Upper lobe of left lung (tissue), 6 donors: ENCODE results near the gene EIF4G2. TPM values are rescaled to one million over a fixed set of nuclear protein-coding genes. Genes with fewer than 3 reads are reported as not detected.

Experiments used
- ATAC-seq, 2 donors: fragments of 200-7000 bp; cut with Tn5 transposase; one replicate each; pipeline ENCODE4 v1.9.1; 2022; ENCODE audit warnings: mild to moderate bottlenecking in 2 of 2, moderate library complexity in 2 of 2; ENCODE audit not compliant: low FRiP score in 2 of 2
- DNase-seq, 2 donors: peaks; one replicate each; pipeline ENCODE4 v3.0.0-alpha.2; 2019 to 2020
- H3K27ac ChIP-seq, 4 donors: fragments of 200-600 bp; sonication (generic); one replicate each; pipeline ENCODE4 v1.5.1; 2016 to 2019
- H3K27me3 ChIP-seq, 4 donors: fragments of 200-600 bp; sonication (generic); one replicate each; pipeline ENCODE4 v1.5.1; 2017 to 2019
- H3K36me3 ChIP-seq, 4 donors: fragments of 200-600 bp; sonication (generic); one replicate each; pipeline ENCODE4 v1.5.1; 2016 to 2019
- H3K4me1 ChIP-seq, 4 donors: fragments of 200-600 bp; sonication (generic); one replicate each; pipeline ENCODE4 v1.5.1; 2018 to 2019
- H3K4me3 ChIP-seq, 4 donors: fragments of 200-600 bp; sonication (generic); one replicate each; pipeline ENCODE4 v1.5.1; 2017 to 2019; ENCODE audit warnings: mild to moderate bottlenecking in 2 of 4, moderate library complexity in 1 of 4
- H3K9me3 ChIP-seq, 4 donors: fragments of 200-600 bp; sonication (generic); one replicate each; pipeline ENCODE4 v1.5.1; 2018 to 2019
- CTCF ChIP-seq, 6 experiments: fragments of 450-650 bp in 4 of 6; fragments of 200-600 bp in 2 of 6; sonication (generic) in 2 of 6; IDR thresholded peaks; one replicate each; pipeline ENCODE4 v1.5.1; 2016 to 2019; ENCODE audit warnings: antibody characterized with exemption in 6 of 6
- EP300 ChIP-seq, 4 donors: sonication (generic); formaldehyde crosslinking; IDR thresholded peaks; one replicate each; pipeline ENCODE4 v1.5.1; 2017; ENCODE audit warnings: antibody characterized with exemption in 4 of 4, control low read depth in 2 of 4
- POLR2A ChIP-seq, 4 donors: fragments of 450-650 bp; IDR thresholded peaks; one replicate each; pipeline ENCODE4 v1.5.1; 2016 to 2017; ENCODE audit warnings: antibody characterized with exemption in 4 of 4, mild to moderate bottlenecking in 2 of 4
- POLR2AphosphoS5 ChIP-seq, 2 donors: sonication (generic); formaldehyde crosslinking; IDR thresholded peaks; one replicate each; pipeline ENCODE4 v1.5.1; 2017; ENCODE audit warnings: antibody characterized with exemption in 2 of 2
- WGBS, 2 donors: methylation state at CpG; one replicate each; pipeline ENCODE4 v1.1.5; 2017 to 2018; 5-methylcytosine and 5-hydroxymethylcytosine counted together
- small RNA-seq, 4 donors: library from RNA; depleted of rRNA; stranded (forward); fragments of <200 nt; gene quantifications; one replicate each; pipeline ENCODE3, GENCODE V24; 2016
- total RNA-seq, 6 donors: library from RNA; depleted of rRNA in 4 of 6; stranded (reverse); fragments of >200 nt in 4 of 6; gene quantifications; one replicate each; pipeline versions ENCODE4 v1.1.0 to v1.2.1, GENCODE V29; 2016 to 2021
- donor health status: DM: no; HTN: no; CAD: no; lungs with moderate emphysema.
- donor health status: DM: no; HTN: yes; CAD: no; lungs with severe emphysema.

The EIF4G2 gene
- total RNA-seq, 6 donors from 2014 or later = 249 to 1,049 (median 632) TPM

DNA sequence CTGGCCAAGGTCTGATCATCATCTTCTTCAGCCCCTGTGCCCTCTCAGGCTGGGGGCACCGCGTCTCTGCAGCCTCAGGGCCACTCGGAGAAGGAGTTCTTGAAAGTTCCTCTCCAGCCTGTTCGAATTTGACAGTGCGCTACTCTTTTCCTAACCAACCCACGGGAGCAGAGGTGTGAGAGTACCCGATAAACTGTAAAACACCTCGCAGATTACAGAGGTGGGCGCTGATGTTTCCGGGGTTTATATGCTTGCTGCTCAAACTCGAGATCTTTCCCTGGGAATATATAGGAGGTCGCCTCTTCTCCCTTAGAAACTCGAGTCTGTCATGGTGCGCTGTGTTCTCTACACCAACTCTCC is 57.2 kb downstream of the EIF4G2 start:
- ATAC-seq = peak; percentile 25 to 36
- Histone ChIP-seq H3K27ac (peak overlapping the region; percentile 86 to 93 (median 90)), H3K9me3 (no peaks in the 10 kb centered on the region), H3K4me1 (peaks cover 7 to 14% (median 8%) of the 10 kb centered on the region in 4 donors), H3K27me3 (no peaks in the 10 kb centered on the region), H3K36me3 (peaks cover 4 to 36% (median 11%) of the 10 kb centered on the region in 4 donors), H3K4me3 (peak overlapping the region; percentile 84 to 88 (median 86))
- DNase-seq = no peak
- TF ChIP-seq POLR2AphosphoS5 (IDR thresholded peaks at IDR 0.05) (no peak), EP300 (IDR thresholded peaks at IDR 0.05) (no peak), CTCF (IDR thresholded peaks at IDR 0.05) (no peak), POLR2A (IDR thresholded peaks at IDR 0.05) (no peak)
- WGBS, 2 donors = 0 to 1% methylated on average over 13 to 14 of the region's 14 CpGs

- peak within 1 kb of the TSS; percentile 84 to 88 (median 86) for H3K4me3 ChIP-seq
- TF ChIP-seq POLR2A (IDR thresholded peaks at IDR 0.05) (peak; percentile 32 to 94 (median 84)), EP300 (IDR thresholded peaks at IDR 0.05) (peak in 1 of 4 donors; percentile 70), POLR2AphosphoS5 (IDR thresholded peaks at IDR 0.05) (peak; percentile 94 to 96), CTCF (IDR thresholded peaks at IDR 0.05) (peak in 3 of 6 experiments; percentile 12 to 35 (median 13))
- H3K36me3 ChIP-seq = peaks cover 4 to 30% (median 11%) of the 10 kb centered on the region in 4 donors
- peak; percentile 94 to 99 for DNase-seq
- H3K27ac ChIP-seq = peak within 1 kb of the TSS; percentile 86 to 93 (median 90)
- peaks cover 7 to 14% (median 8%) of the 10 kb centered on the region in 4 donors for H3K4me1 ChIP-seq
- H3K27me3 ChIP-seq = no peaks in the 10 kb centered on the region
- WGBS, 2 donors = 0 to 1% methylated on average over 24 to 56 of the region's 67 CpGs
- peak; percentile 98 to 99 for ATAC-seq
- H3K9me3 ChIP-seq = no peaks in the 10 kb centered on the region
Measured at GRCh38 chr11:10750838-10751580, 57.7 kb downstream of the EIF4G2 start, which contains the start of gene CTR9. CTR9 (plus strand) TSS chr11:10751246; CDS start chr11:10751413, 167 bp downstream.

DNA sequence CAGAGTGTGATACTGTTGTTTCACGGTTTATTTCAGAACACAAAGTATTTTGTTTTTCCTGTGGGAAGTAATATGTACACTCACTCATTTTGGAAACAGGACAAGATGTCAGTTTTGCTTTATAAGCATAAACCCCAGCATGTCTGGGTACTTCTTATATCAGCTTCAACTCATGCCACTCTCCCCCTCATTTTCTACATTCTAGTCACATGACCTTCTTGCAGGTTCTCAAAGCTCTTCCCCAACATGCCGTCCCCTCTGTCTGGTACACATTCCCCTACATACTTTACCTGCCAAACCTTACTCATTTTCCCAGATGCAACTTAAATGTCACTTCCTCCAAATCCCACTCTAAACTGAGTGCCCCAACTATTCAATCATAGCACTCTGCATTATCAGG is 59.2 kb downstream of the EIF4G2 start:
- H3K4me1 ChIP-seq = peaks cover 7 to 14% (median 8%) of the 10 kb centered on the region in 4 donors
- ATAC-seq (no peak), DNase-seq (no peak)
- 56 to 71% methylated on average over 2 of the region's 2 CpGs for WGBS, 2 donors
- H3K27ac ChIP-seq = no peak overlapping the region
- TF ChIP-seq POLR2AphosphoS5 (IDR thresholded peaks at IDR 0.05) (no peak), CTCF (IDR thresholded peaks at IDR 0.05) (no peak), EP300 (IDR thresholded peaks at IDR 0.05) (no peak), POLR2A (IDR thresholded peaks at IDR 0.05) (no peak)
- no peaks in the 10 kb centered on the region for H3K27me3 ChIP-seq
- no peak overlapping the region for H3K4me3 ChIP-seq
- H3K36me3 ChIP-seq = peaks cover 4 to 15% (median 5%) of the 10 kb centered on the region in 4 donors
- no peaks in the 10 kb centered on the region for H3K9me3 ChIP-seq

DNA sequence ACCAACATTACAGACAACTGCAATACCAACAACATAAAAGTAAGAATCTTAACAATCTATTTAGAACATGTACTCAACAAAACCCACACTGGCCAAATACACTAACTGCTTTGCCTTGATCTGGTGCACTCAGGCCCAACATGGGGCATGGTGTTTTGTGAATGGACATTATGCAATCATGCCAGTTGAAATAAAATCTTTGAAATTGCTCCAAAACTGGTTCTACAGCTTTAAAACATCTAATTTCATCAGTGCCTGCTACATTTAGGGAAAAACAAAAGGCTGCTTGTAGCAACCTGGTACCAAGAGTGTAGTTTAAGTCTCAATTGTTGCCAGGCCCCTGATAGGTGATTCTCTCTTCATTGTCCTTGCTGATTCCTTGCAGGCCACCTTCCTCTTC is 61.0 kb downstream of the EIF4G2 start:
- H3K27me3 ChIP-seq = no peaks in the 10 kb centered on the region
- DNase-seq (no peak), ATAC-seq (no peak)
- no peak overlapping the region for H3K4me3 ChIP-seq
- H3K27ac ChIP-seq = no peak overlapping the region
- H3K36me3 ChIP-seq = no peaks in the 10 kb centered on the region
- H3K9me3 ChIP-seq = no peaks in the 10 kb centered on the region
- H3K4me1 ChIP-seq = peaks cover 8 to 17% (median 13%) of the 10 kb centered on the region in 4 donors
- no peak for TF ChIP-seq POLR2AphosphoS5 (IDR thresholded peaks at IDR 0.05)
- no peak for TF ChIP-seq POLR2A (IDR thresholded peaks at IDR 0.05)
- TF ChIP-seq EP300 (IDR thresholded peaks at IDR 0.05) = no peak
- no peak for TF ChIP-seq CTCF (IDR thresholded peaks at IDR 0.05)

Small RNA genes within 50 kb of the gene (small RNA-seq; reads per million reads assigned to genes)
- 0 reads per million in 4 donors for gene SNORD97

Other genes starting within 250 kb of the EIF4G2 start
- 100 to 1,000 TPM in 1 of 6 donors, 10 to 100 TPM in 4, 1 to 10 TPM in 1; 5.2 to 105 (median 24.6) TPM for gene LYVE1, start 240.3 kb downstream of the EIF4G2 start, total RNA-seq
- 10 to 100 TPM in 1 of 6 donors, 1 to 10 TPM in 5; 2.4 to 16.3 (median 7.5) TPM for gene IRAG1, start 115.2 kb downstream of the EIF4G2 start, total RNA-seq
- 10 to 100 TPM in 5 of 6 donors, 1 to 10 TPM in 1; 9.9 to 35.4 (median 26.9) TPM for gene CTR9, start 57.7 kb downstream of the EIF4G2 start, total RNA-seq
- 10 to 100 TPM; 14.4 to 54.6 (median 36.7) TPM for gene ZBED5, start 49.1 kb upstream of the EIF4G2 start, total RNA-seq